ENCODE measurements around the gene MAML3.

Gene MAML3

GRCh38 chr4:140081641-140082390 is 72.2 kb downstream of the MAML3 start:
- no peaks in the 10 kb centered on the region for H3K9me2 ChIP-seq (replicated peaks; ENCODE audit: control insufficient read depth, low read length)
- 0 out of 2 replicates have a peak, but pooled peaks cover 4% of the 10 kb centered on the region for H3K4me1 ChIP-seq (ENCODE audit: control insufficient read depth, low read length)
- no peak overlapping the region for H3K4me3 ChIP-seq (ENCODE audit: low read length)
- H3F3A ChIP-seq (ENCODE audit: control insufficient read depth, insufficient read depth) = no peaks in the 10 kb centered on the region
- H3K4me2 ChIP-seq (ENCODE audit: low read length) = no peak overlapping the region
- no peaks in the 10 kb centered on the region for H3K9me3 ChIP-seq (ENCODE audit: control insufficient read depth, insufficient read depth, low read length)
- TF ChIP-seq EZH2phosphoT487 (IDR thresholded peaks at IDR 0.05; ENCODE audit: borderline replicate concordance, low read length) = no peak
- TF ChIP-seq, protein P1, sequence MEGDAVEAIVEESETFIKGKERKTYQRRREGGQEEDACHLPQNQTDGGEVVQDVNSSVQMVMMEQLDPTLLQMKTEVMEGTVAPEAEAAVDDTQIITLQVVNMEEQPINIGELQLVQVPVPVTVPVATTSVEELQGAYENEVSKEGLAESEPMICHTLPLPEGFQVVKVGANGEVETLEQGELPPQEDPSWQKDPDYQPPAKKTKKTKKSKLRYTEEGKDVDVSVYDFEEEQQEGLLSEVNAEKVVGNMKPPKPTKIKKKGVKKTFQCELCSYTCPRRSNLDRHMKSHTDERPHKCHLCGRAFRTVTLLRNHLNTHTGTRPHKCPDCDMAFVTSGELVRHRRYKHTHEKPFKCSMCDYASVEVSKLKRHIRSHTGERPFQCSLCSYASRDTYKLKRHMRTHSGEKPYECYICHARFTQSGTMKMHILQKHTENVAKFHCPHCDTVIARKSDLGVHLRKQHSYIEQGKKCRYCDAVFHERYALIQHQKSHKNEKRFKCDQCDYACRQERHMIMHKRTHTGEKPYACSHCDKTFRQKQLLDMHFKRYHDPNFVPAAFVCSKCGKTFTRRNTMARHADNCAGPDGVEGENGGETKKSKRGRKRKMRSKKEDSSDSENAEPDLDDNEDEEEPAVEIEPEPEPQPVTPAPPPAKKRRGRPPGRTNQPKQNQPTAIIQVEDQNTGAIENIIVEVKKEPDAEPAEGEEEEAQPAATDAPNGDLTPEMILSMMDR (IDR thresholded peaks at IDR 0.05; ENCODE audit: low read depth, low read length, poor library complexity, severe bottlenecking) = no peak
- no peaks in the 10 kb centered on the region for H4K20me1 ChIP-seq (ENCODE audit: control insufficient read depth, insufficient read depth, low read depth, low read length)
- peaks cover 5% of the 10 kb centered on the region; the same call in 1 of the 2 replicates for H3K79me2 ChIP-seq (ENCODE audit: control insufficient read depth, low read length)
- no peaks in the 10 kb centered on the region for H3K27me3 ChIP-seq (ENCODE audit: control insufficient read depth, low read length)
- H3K27ac ChIP-seq (ENCODE audit: low read depth, low read length) = no peak overlapping the region
- H3K36me3 ChIP-seq (ENCODE audit: control insufficient read depth, low read length) = no peaks in the 10 kb centered on the region

GRCh38 chr4:140080883-140081282 is 73.1 kb downstream of the MAML3 start:
- Histone ChIP-seq H3K27ac (ENCODE audit: low read depth, low read length) (no peak overlapping the region), H3K79me2 (ENCODE audit: control insufficient read depth, low read length) (peaks cover 5% of the 10 kb centered on the region; the same call in 1 of the 2 replicates), H3K4me2 (ENCODE audit: low read length) (no peak overlapping the region), H3K9me3 (ENCODE audit: control insufficient read depth, insufficient read depth, low read length) (no peaks in the 10 kb centered on the region), H3K9me2 (replicated peaks; ENCODE audit: control insufficient read depth, low read length) (no peaks in the 10 kb centered on the region), H4K20me1 (ENCODE audit: control insufficient read depth, insufficient read depth, low read depth, low read length) (no peaks in the 10 kb centered on the region), H3F3A (ENCODE audit: control insufficient read depth, insufficient read depth) (no peaks in the 10 kb centered on the region), H3K36me3 (ENCODE audit: control insufficient read depth, low read length) (no peaks in the 10 kb centered on the region), H3K4me3 (ENCODE audit: low read length) (no peak overlapping the region), H3K27me3 (ENCODE audit: control insufficient read depth, low read length) (no peaks in the 10 kb centered on the region), H3K4me1 (ENCODE audit: control insufficient read depth, low read length) (0 out of 2 replicates have a peak, but pooled peaks cover 4% of the 10 kb centered on the region)
- no peak for TF ChIP-seq EZH2phosphoT487 (IDR thresholded peaks at IDR 0.05; ENCODE audit: borderline replicate concordance, low read length)
- TF ChIP-seq, protein P1 (IDR thresholded peaks at IDR 0.05; ENCODE audit: low read depth, low read length, poor library complexity, severe bottlenecking) = no peak

DNA sequence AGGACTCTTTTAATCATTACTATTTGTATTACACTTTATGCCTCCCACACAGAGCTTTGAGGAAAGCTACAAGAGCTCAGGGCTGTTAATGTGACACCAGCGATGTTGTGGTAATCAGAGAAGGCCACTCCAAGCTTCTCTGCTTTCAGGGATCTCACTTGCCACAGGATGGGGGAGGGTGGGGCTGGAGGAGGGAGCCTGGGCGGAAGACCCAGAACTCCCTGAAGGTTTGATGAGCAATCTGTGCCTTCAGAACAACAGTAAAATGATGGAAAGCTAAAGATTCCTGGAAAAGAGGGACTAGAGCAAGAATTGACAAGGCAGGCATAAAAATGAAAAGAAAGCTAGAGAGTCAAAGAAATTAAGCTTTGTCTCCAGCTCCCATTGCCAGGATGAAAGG is 75.6 kb downstream of the MAML3 start:
- TF ChIP-seq, protein P1 (IDR thresholded peaks at IDR 0.05; ENCODE audit: low read depth, low read length, poor library complexity, severe bottlenecking) = no peak
- no peak for TF ChIP-seq EZH2phosphoT487 (IDR thresholded peaks at IDR 0.05; ENCODE audit: borderline replicate concordance, low read length)
- Histone ChIP-seq H3K4me2 (ENCODE audit: low read length) (no peak overlapping the region), H3K79me2 (ENCODE audit: control insufficient read depth, low read length) (peaks cover 5% of the 10 kb centered on the region; the same call in 1 of the 2 replicates), H3K9me3 (ENCODE audit: control insufficient read depth, insufficient read depth, low read length) (no peaks in the 10 kb centered on the region), H3K36me3 (ENCODE audit: control insufficient read depth, low read length) (no peaks in the 10 kb centered on the region), H3K4me3 (ENCODE audit: low read length) (no peak overlapping the region), H3K27me3 (ENCODE audit: control insufficient read depth, low read length) (no peaks in the 10 kb centered on the region), H3K9me2 (replicated peaks; ENCODE audit: control insufficient read depth, low read length) (no peaks in the 10 kb centered on the region), H3F3A (ENCODE audit: control insufficient read depth, insufficient read depth) (no peaks in the 10 kb centered on the region), H3K4me1 (ENCODE audit: control insufficient read depth, low read length) (0 out of 2 replicates have a peak, but pooled peaks cover 4% of the 10 kb centered on the region), H3K27ac (ENCODE audit: low read depth, low read length) (no peak overlapping the region), H4K20me1 (ENCODE audit: control insufficient read depth, insufficient read depth, low read depth, low read length) (no peaks in the 10 kb centered on the region)

Measured in DOHH2 (cell line).